Sigmoid colon (tissue), 7 donors: Measurements from ENCODE around the gene RCOR2. TPM values are rescaled to one million over a fixed set of nuclear protein-coding genes. Genes with fewer than 3 reads are reported as not detected.

Source experiments
- DNase-seq: peaks from one replicate; pipeline ENCODE4 v3.0.0-alpha.2; 2019
- H3K27ac ChIP-seq, 4 donors: fragments of 200-600 bp; sonication (generic); one replicate each; pipeline ENCODE4 v1.5.1; 2016 to 2019; ENCODE audit warnings: mild to moderate bottlenecking in 1 of 4
- H3K27me3 ChIP-seq, 3 donors: fragments of 200-600 bp; sonication (generic); one replicate each; pipeline ENCODE4 v1.5.1; 2019; ENCODE audit warnings: mild to moderate bottlenecking in 1 of 3
- H3K36me3 ChIP-seq, 4 donors: fragments of 200-600 bp; sonication (generic); one replicate each; pipeline ENCODE4 v1.5.1; 2016 to 2019
- H3K4me1 ChIP-seq, 4 donors: fragments of 200-600 bp; sonication (generic); one replicate each; pipeline ENCODE4 v1.5.1; 2017 to 2019
- H3K4me3 ChIP-seq, 4 donors: fragments of 200-600 bp; sonication (generic); one replicate each; pipeline ENCODE4 v1.5.1; 2017 to 2019; ENCODE audit warnings: mild to moderate bottlenecking in 2 of 4, moderate library complexity in 1 of 4
- H3K9me3 ChIP-seq, 4 donors: fragments of 200-600 bp in 3 of 4; sonication (generic) in 3 of 4; one replicate each; pipeline versions ENCODE4 v1.5.1 to v1.6.1; 2013 to 2019
- CTCF ChIP-seq, 4 experiments: fragments of 450-650 bp in 3 of 4; fragments of 200-600 bp in 1 of 4; IDR thresholded peaks; one replicate each; pipeline ENCODE4 v1.5.1; 2016 to 2019; ENCODE audit warnings: antibody characterized with exemption in 4 of 4, mild to moderate bottlenecking in 3 of 4, moderate library complexity in 2 of 4
- EP300 ChIP-seq, 4 donors: sonication (generic); formaldehyde crosslinking; IDR thresholded peaks; one replicate each; pipeline ENCODE4 v1.6.1; 2017; ENCODE audit warnings: antibody characterized with exemption in 4 of 4
- POLR2A ChIP-seq, 2 donors: fragments of 450-650 bp; IDR thresholded peaks; one replicate each; pipeline ENCODE4 v1.6.1; 2016; ENCODE audit warnings: antibody characterized with exemption in 2 of 2, mild to moderate bottlenecking in 2 of 2, moderate library complexity in 2 of 2
- POLR2AphosphoS5 ChIP-seq, 4 donors: sonication (generic); formaldehyde crosslinking; IDR thresholded peaks; one replicate each; pipeline ENCODE4 v1.6.1; 2017; ENCODE audit warnings: antibody characterized with exemption in 4 of 4
- WGBS, 2 donors: extraction: QIAGEN DNeasy Blood & Tissue Kit; methylation state at CpG; one replicate each; pipeline ENCODE4 v1.1.7; 2013; 5-methylcytosine and 5-hydroxymethylcytosine counted together
- intact Hi-C: fragments of 100-400 bp; cut with DNase I; formaldehyde crosslinking; loops from one replicate; pipeline ENCODE4 v1.15.1; 2023
- polyA plus RNA-seq, 3 donors: library from polyadenylated mRNA; stranded (reverse); fragments of 200-250 nt; gene quantifications; one replicate each; pipeline ENCODE4 v1.2.3, GENCODE V29; 2013
- total RNA-seq, 4 donors: library from RNA; depleted of rRNA; stranded (reverse); fragments of >200 nt; gene quantifications; one replicate each; pipeline ENCODE4 v1.1.0, GENCODE V29; 2016
- donor health status: healthy with polysubstance abuse.
- donor health status: Bipolar disorder and iron deficiency.
- donor health status: healthy.

Gene RCOR2
- total and polyA plus RNA-seq, 7 donors: 0.49 to 2.4 (median 0.69) TPM

GRCh38 chr11:63911876-63912275 lies 5.1 kb downstream of the RCOR2 start:
- H3K27ac ChIP-seq: no peak overlapping the region
- H3K36me3 ChIP-seq: peaks cover 0 to 21% (median 5%) of the 10 kb centered on the region in 4 donors
- H3K9me3 ChIP-seq: no peaks in the 10 kb centered on the region
- H3K4me1 ChIP-seq: peaks cover 0 to 44% (median 39%) of the 10 kb centered on the region in 4 donors
- H3K4me3 ChIP-seq: no peak overlapping the region
- DNase-seq: no peak
- WGBS, 2 donors: 91 to 94% methylated on average over 22 of the region's 22 CpGs
- intact Hi-C loops: no loop called here
- no peaks in the 10 kb centered on the region for H3K27me3 ChIP-seq
- TF ChIP-seq POLR2AphosphoS5 (IDR thresholded peaks at IDR 0.05) (no peak), EP300 (IDR thresholded peaks at IDR 0.05) (no peak), CTCF (IDR thresholded peaks at IDR 0.05) (no peak), POLR2A (IDR thresholded peaks at IDR 0.05) (no peak)

- no peak overlapping the region for H3K27ac ChIP-seq
- peaks cover 0 to 26% (median 5%) of the 10 kb centered on the region in 4 donors for H3K36me3 ChIP-seq
- DNase-seq: no peak
- no peak for TF ChIP-seq EP300 (IDR thresholded peaks at IDR 0.05)
- no peak for TF ChIP-seq POLR2A (IDR thresholded peaks at IDR 0.05)
- TF ChIP-seq CTCF (IDR thresholded peaks at IDR 0.05): no peak
- TF ChIP-seq POLR2AphosphoS5 (IDR thresholded peaks at IDR 0.05): no peak
- no peaks in the 10 kb centered on the region for H3K9me3 ChIP-seq
- H3K27me3 ChIP-seq: no peaks in the 10 kb centered on the region
- intact Hi-C loops: no loop called here
- 86 to 90% methylated on average over 8 of the region's 8 CpGs for WGBS, 2 donors
- H3K4me1 ChIP-seq: peaks cover 0 to 41% (median 36%) of the 10 kb centered on the region in 4 donors
- no peak overlapping the region for H3K4me3 ChIP-seq
These were observed 5.5 kb downstream of the RCOR2 start for GRCh38 chr11:63911440-63911839.

GRCh38 chr11:63910675-63911074 lies 6.3 kb downstream of the RCOR2 start:
- no peaks in the 10 kb centered on the region for H3K27me3 ChIP-seq
- intact Hi-C loops: no loop called here
- H3K4me1 ChIP-seq: peaks cover 0 to 34% (median 28%) of the 10 kb centered on the region in 4 donors
- TF ChIP-seq POLR2A (IDR thresholded peaks at IDR 0.05) (no peak), POLR2AphosphoS5 (IDR thresholded peaks at IDR 0.05) (no peak), CTCF (IDR thresholded peaks at IDR 0.05) (no peak), EP300 (IDR thresholded peaks at IDR 0.05) (no peak)
- H3K36me3 ChIP-seq: peaks cover 0 to 31% (median 5%) of the 10 kb centered on the region in 4 donors
- no peak overlapping the region for H3K27ac ChIP-seq
- no peaks in the 10 kb centered on the region for H3K9me3 ChIP-seq
- H3K4me3 ChIP-seq: no peak overlapping the region
- no peak for DNase-seq
- 81 to 82% methylated on average over 9 of the region's 9 CpGs for WGBS, 2 donors

- intact Hi-C loops: loop anchor here (5.0 kb wide), 1 partner anchor 32 kb away; no protein-coding TSS in a partner anchor
- no peaks in the 10 kb centered on the region for H3K27me3 ChIP-seq
- peaks cover 0 to 27% (median 24%) of the 10 kb centered on the region in 4 donors for H3K4me1 ChIP-seq
- peaks cover 3 to 40% (median 10%) of the 10 kb centered on the region in 4 donors for H3K36me3 ChIP-seq
- no peak overlapping the region for H3K4me3 ChIP-seq
- 71 to 84% methylated on average over 24 of the region's 24 CpGs for WGBS, 2 donors
- H3K27ac ChIP-seq: peak overlapping the region in 3 of 4 donors; percentile 15 to 52 (median 23)
- no peak for TF ChIP-seq EP300 (IDR thresholded peaks at IDR 0.05)
- no peak for TF ChIP-seq POLR2AphosphoS5 (IDR thresholded peaks at IDR 0.05)
- no peak for TF ChIP-seq CTCF (IDR thresholded peaks at IDR 0.05)
- no peak for TF ChIP-seq POLR2A (IDR thresholded peaks at IDR 0.05)
- DNase-seq: no peak
- no peaks in the 10 kb centered on the region for H3K9me3 ChIP-seq
These were observed 7.1 kb downstream of the RCOR2 start for GRCh38 chr11:63909591-63910506.
